GM12878 (cell line): ENCODE data around the gene CENPX. TPM values are rescaled to one million over a fixed set of nuclear protein-coding genes. Genes with fewer than 3 reads are reported as not detected.
A peak's percentile ranks its signal among the peaks of the same experiment; 100 is the strongest.

ENCODE experiments used
- DPF2 ChIP-seq: fragments of 450-650 bp; IDR thresholded peaks from 2 replicates; pipeline ENCODE4 v1.6.1; 2017; ENCODE audit warnings: mild to moderate bottlenecking
- E2F4 ChIP-seq: IDR thresholded peaks from 2 replicates; pipeline ENCODE4 v1.6.1; 2012; ENCODE audit warnings: low read depth, low read length, improper control_type of control experiment
- EP300 ChIP-seq, 2 experiments: fragments of 150-350 bp in 1 of 2; IDR thresholded peaks; 2 replicates each; pipeline ENCODE4 v1.6.1; 2011 to 2012; ENCODE audit warnings: low read depth in 2 of 2, low read length in 2 of 2, borderline replicate concordance in 1 of 2, improper control_type of control experiment in 1 of 2, inconsistent platforms in 1 of 2; ENCODE audit not compliant: control insufficient read depth in 1 of 2
- FOS ChIP-seq: IDR thresholded peaks from 3 replicates; pipeline ENCODE4 v1.6.1; 2011; ENCODE audit warnings: borderline replicate concordance; ENCODE audit not compliant: insufficient read length; ENCODE audit errors: extremely low read depth
- GATAD2B ChIP-seq: fragments of 450-650 bp; conservative IDR thresholded peaks from 2 replicates; pipeline ENCODE4 v1.6.1; 2017; ENCODE audit warnings: low read depth, mild to moderate bottlenecking, moderate library complexity
- HDAC2 ChIP-seq: fragments of 200-600 bp; sonication (generic); IDR thresholded peaks from 2 replicates; pipeline ENCODE4 v1.6.1; 2017
- IKZF2 ChIP-seq, 2 experiments: fragments of 450-650 bp; IDR thresholded peaks; 2 replicates each; pipeline ENCODE4 v1.6.1; 2017; ENCODE audit warnings: mild to moderate bottlenecking in 2 of 2, moderate library complexity in 2 of 2
- IRF5 ChIP-seq: fragments of 450-650 bp; IDR thresholded peaks from 2 replicates; pipeline ENCODE4 v1.6.1; 2017; ENCODE audit warnings: borderline replicate concordance
- JUNB ChIP-seq: IDR thresholded peaks from 2 replicates; pipeline ENCODE4 v1.6.1; 2016; ENCODE audit warnings: antibody characterized with exemption, mild to moderate bottlenecking
- MAX ChIP-seq: IDR thresholded peaks from 2 replicates; pipeline ENCODE4 v1.6.1; 2012; ENCODE audit warnings: low read depth, low read length, improper control_type of control experiment
- MYB ChIP-seq: fragments of 150-350 bp; IDR thresholded peaks from 2 replicates; pipeline ENCODE4 v1.6.1; 2014; ENCODE audit warnings: mild to moderate bottlenecking, low read depth, low read length, borderline replicate concordance
- NR2C1 ChIP-seq: fragments of 450-650 bp; IDR thresholded peaks from 2 replicates; pipeline ENCODE4 v1.6.1; 2017; ENCODE audit warnings: antibody characterized with exemption, mild to moderate bottlenecking, moderate library complexity
- NR2C2 ChIP-seq: IDR thresholded peaks from 2 replicates; pipeline ENCODE4 v1.6.1; 2011; ENCODE audit warnings: borderline replicate concordance, low read depth; ENCODE audit not compliant: control insufficient read depth, insufficient read length
- POU2F2 ChIP-seq: IDR thresholded peaks from 3 replicates; pipeline ENCODE4 v1.6.1; 2011; ENCODE audit warnings: low read depth, mild to moderate bottlenecking, low read length, borderline replicate concordance
- RBBP5 ChIP-seq: fragments of 200-600 bp; sonication (generic); conservative IDR thresholded peaks from 2 replicates; pipeline ENCODE4 v1.6.1; 2016
- SP1 ChIP-seq: IDR thresholded peaks from one replicate; pipeline ENCODE4 v1.6.1; 2011; ENCODE audit warnings: low read depth, low read length
- STAT3 ChIP-seq: IDR thresholded peaks from 2 replicates; pipeline ENCODE4 v1.6.1; 2011; ENCODE audit warnings: low read depth, low read length, improper control_type of control experiment
- TARDBP ChIP-seq: IDR thresholded peaks from 2 replicates; pipeline ENCODE4 v1.6.1; 2016; ENCODE audit warnings: borderline replicate concordance
- TBL1XR1 ChIP-seq: IDR thresholded peaks from 2 replicates; pipeline ENCODE4 v1.6.1; 2012; ENCODE audit warnings: low read depth, low read length, improper control_type of control experiment
- WRNIP1 ChIP-seq: IDR thresholded peaks from 2 replicates; pipeline ENCODE4 v1.6.1; 2011; ENCODE audit warnings: low read depth, low read length, improper control_type of control experiment, borderline replicate concordance
- YY1 ChIP-seq: IDR thresholded peaks from 2 replicates; pipeline ENCODE4 v1.6.1; 2011; ENCODE audit warnings: low read depth, mild to moderate bottlenecking, low read length
- ZBTB40 ChIP-seq: fragments of 450-650 bp; IDR thresholded peaks from 2 replicates; pipeline ENCODE4 v1.6.1; 2016; ENCODE audit warnings: mild to moderate bottlenecking, moderate library complexity, borderline replicate concordance
- ZZZ3 ChIP-seq: IDR thresholded peaks from 2 replicates; pipeline ENCODE4 v1.6.1; 2011; ENCODE audit warnings: low read depth; ENCODE audit not compliant: control insufficient read depth, insufficient read length
- polyA plus RNA-seq, 11 experiments: library from polyadenylated mRNA; depleted of rRNA in 4 of 11; unstranded in 6 of 11; stranded (reverse) in 5 of 11; fragments of >200 nt; fragmentation: Nextera tagmentation in 4 of 11; fragmentation: Illumina TruSeq in 1 of 11; extraction: Ambion mirVana in 4 of 11; extraction: Trizol in 1 of 11; gene quantifications; 1 replicate in 1 of 11; 2 replicates in 10 of 11; pipeline versions ENCODE4 v1.2.1 to v1.2.3, GENCODE V29; 2011 to 2016; ENCODE audit warnings: inconsistent platforms in 2 of 11, missing spikeins in 2 of 11, low read depth in 1 of 11
- total RNA-seq, 4 experiments: library from RNA; depleted of rRNA in 3 of 4; stranded (reverse); fragments of >200 nt in 3 of 4; fragmentation: Illumina TruSeq in 1 of 4; extraction: Trizol in 1 of 4; gene quantifications; 2 replicates each; pipeline versions ENCODE4 v1.2.1 to v1.2.3, GENCODE V29; 2013 to 2021

CENPX gene
- total and polyA plus RNA-seq, 10 of the 15 experiments (the other 5 are each of a cell fraction or from before 2014, with no cell fraction given), result 11.7 to 182 (median 71.9) TPM

GRCh38 chr17:82065638-82066303, 43.1 kb upstream of the CENPX start, which contains the start of gene DUS1L (continued):
- no peak for TF ChIP-seq RBBP5
- no peak for TF ChIP-seq HDAC2
- TF ChIP-seq GATAD2B, result peak; percentile 93
- TF ChIP-seq JUNB, result no peak
- no peak for TF ChIP-seq IKZF2 (IDR thresholded peaks at IDR 0.05)
- peak; percentile 70; the same call in 1 of the 2 replicates for TF ChIP-seq MAX
- TF ChIP-seq ZBTB40, result peak; percentile 95
- TF ChIP-seq EP300 (IDR thresholded peaks at IDR 0.05; ENCODE audit: borderline replicate concordance in 1 of 2, control insufficient read depth in 1 of 2, low read depth in 2 of 2, low read length in 2 of 2), result no peak
- TF ChIP-seq NR2C2, result peak; percentile 83
- peak; percentile 91 for TF ChIP-seq YY1
- peak; percentile 83; the same call in 1 of the 2 replicates for TF ChIP-seq TARDBP
- TF ChIP-seq ZZZ3, result peak; percentile 73
- TF ChIP-seq IRF5, result no peak
- TF ChIP-seq FOS, result no peak
- peak; percentile 87; the same call in 2 of the 3 replicates for TF ChIP-seq POU2F2
- TF ChIP-seq E2F4, result no peak
- TF ChIP-seq TBL1XR1, result peak; percentile 92
- TF ChIP-seq WRNIP1, result no peak
- no peak; the same call in 1 of the 2 replicates for TF ChIP-seq MYB
- TF ChIP-seq DPF2, result peak; percentile 60; the same call in 1 of the 2 replicates
- no peak for TF ChIP-seq STAT3
- peak; percentile 100 for TF ChIP-seq NR2C1
- TF ChIP-seq SP1, result peak; percentile 76
